CD14-positive monocyte (primary cell): ENCODE measurements around the gene CMTR2. TPM values are rescaled to one million over a fixed set of nuclear protein-coding genes. Genes with fewer than 3 reads are reported as not detected.

Source experiments
- DNase-seq, 3 donors: peaks; one replicate each; pipeline ENCODE4 v3.0.0-alpha.2; 2011 to 2022
- H2AFZ ChIP-seq: 2 replicates; pipeline ENCODE4 v1.6.0; 2012; ENCODE audit warnings: mild to moderate bottlenecking, low read depth, low read length, inconsistent platforms; ENCODE audit not compliant: insufficient read depth, poor library complexity, severe bottlenecking
- H3K27ac ChIP-seq, 2 donors: 1 replicate in 1 of 2; 2 replicates in 1 of 2; pipeline ENCODE4 v1.5.1; 2012 to 2013; ENCODE audit warnings: low read length in 2 of 2, control low read depth in 1 of 2, inconsistent platforms in 1 of 2, low read depth in 1 of 2, mild to moderate bottlenecking in 1 of 2
- H3K27me3 ChIP-seq, 2 donors: one replicate each; pipeline versions ENCODE4 v1.6.0 to v1.6.1; 2011 to 2013; ENCODE audit warnings: low read length in 2 of 2; ENCODE audit not compliant: control insufficient read depth in 2 of 2, insufficient read depth in 2 of 2
- H3K36me3 ChIP-seq, 2 donors: replicated peaks in 1 of 2; 1 replicate in 1 of 2; 2 replicates in 1 of 2; pipeline versions ENCODE4 v1.5.1 to v1.6.1; 2012 to 2013; ENCODE audit warnings: low read length in 2 of 2, control low read depth in 1 of 2, inconsistent platforms in 1 of 2, mild to moderate bottlenecking in 1 of 2; ENCODE audit not compliant: insufficient read depth in 2 of 2, control insufficient read depth in 1 of 2
- H3K4me1 ChIP-seq, 2 donors: 1 replicate in 1 of 2; 2 replicates in 1 of 2; pipeline versions ENCODE4 v1.5.1 to v1.6.1; 2012 to 2013; ENCODE audit warnings: low read length in 2 of 2, control low read depth in 1 of 2, inconsistent platforms in 1 of 2, mild to moderate bottlenecking in 1 of 2, moderate library complexity in 1 of 2; ENCODE audit not compliant: insufficient read depth in 2 of 2, control insufficient read depth in 1 of 2
- H3K4me2 ChIP-seq: replicated peaks from 2 replicates; pipeline ENCODE3; 2012; ENCODE audit warnings: low read length, moderate library complexity, mild to moderate bottlenecking; ENCODE audit not compliant: poor library complexity, severe bottlenecking; ENCODE audit errors: extremely low read depth
- H3K4me3 ChIP-seq, 3 experiments: fragments of 200-600 bp in 1 of 3; sonication (generic) in 1 of 3; replicated peaks in 1 of 3; 1 replicate in 2 of 3; 2 replicates in 1 of 3; pipeline ENCODE4 v1.5.1; 2011 to 2013; ENCODE audit warnings: low read length in 3 of 3, mild to moderate bottlenecking in 3 of 3, control low read depth in 2 of 3, low read depth in 2 of 3, inconsistent platforms in 1 of 3, moderate library complexity in 1 of 3
- H3K79me2 ChIP-seq: 2 replicates; pipeline ENCODE4 v1.6.0; 2012; ENCODE audit warnings: mild to moderate bottlenecking, control low read depth, inconsistent platforms, low read length, moderate library complexity; ENCODE audit not compliant: insufficient read depth
- H3K9ac ChIP-seq: 2 replicates; pipeline ENCODE4 v1.6.0; 2017; ENCODE audit warnings: low read length, mild to moderate bottlenecking; ENCODE audit not compliant: insufficient read depth, poor library complexity, severe bottlenecking
- H3K9me3 ChIP-seq, 2 donors: replicated peaks in 1 of 2; 1 replicate in 1 of 2; 2 replicates in 1 of 2; pipeline versions ENCODE4 v1.5.1 to v1.6.1; 2012 to 2013; ENCODE audit warnings: low read length in 2 of 2, control low read depth in 1 of 2; ENCODE audit not compliant: control insufficient read depth in 1 of 2, insufficient read depth in 1 of 2
- H4K20me1 ChIP-seq: 2 replicates; pipeline ENCODE4 v1.6.0; 2012; ENCODE audit warnings: mild to moderate bottlenecking, low read length, control low read depth, moderate library complexity; ENCODE audit not compliant: insufficient read depth
- H3K27ac Mint-ChIP-seq, 7 donors: one replicate each; pipeline ENCODE4 v1.8.0; 2020; ENCODE audit warnings: mild to moderate bottlenecking in 7 of 7, mixed read lengths in 7 of 7, moderate library complexity in 6 of 7, inconsistent platforms in 2 of 7
- H3K27me3 Mint-ChIP-seq, 3 donors: one replicate each; pipeline ENCODE4 v1.8.0; 2021 to 2022; ENCODE audit warnings: low read depth in 3 of 3, mild to moderate bottlenecking in 3 of 3, mixed read lengths in 3 of 3, moderate library complexity in 3 of 3, inconsistent platforms in 1 of 3
- H3K36me3 Mint-ChIP-seq, 2 donors: one replicate each; pipeline ENCODE4 v1.8.0; 2020; ENCODE audit warnings: mixed read lengths in 2 of 2, inconsistent platforms in 1 of 2, mild to moderate bottlenecking in 1 of 2
- H3K4me1 Mint-ChIP-seq: one replicate; pipeline ENCODE4 v1.8.0; 2020; ENCODE audit warnings: mild to moderate bottlenecking, mixed read lengths
- H3K4me3 Mint-ChIP-seq, 2 donors: one replicate each; pipeline ENCODE4 v1.8.0; 2020; ENCODE audit warnings: mild to moderate bottlenecking in 2 of 2, mixed read lengths in 2 of 2, moderate library complexity in 1 of 2
- H3K9me3 Mint-ChIP-seq, 7 donors: one replicate each; pipeline ENCODE4 v1.8.0; 2020 to 2022; ENCODE audit warnings: mixed read lengths in 7 of 7, mild to moderate bottlenecking in 6 of 7, moderate library complexity in 6 of 7, inconsistent platforms in 2 of 7
- CTCF ChIP-seq: fragments of 200-600 bp; IDR thresholded peaks from one replicate; pipeline ENCODE4 v1.8.0; 2022; ENCODE audit warnings: antibody characterized with exemption, mild to moderate bottlenecking
- WGBS: methylation state at CpG from one replicate; pipeline ENCODE4 v1.1.5; 2013; ENCODE audit warnings: missing lambda C conversion rate; ENCODE audit not compliant: insufficient coverage; 5-methylcytosine and 5-hydroxymethylcytosine counted together
- intact Hi-C, 2 donors: fragments of 100-400 bp; cut with micrococcal nuclease; formaldehyde crosslinking; loops; one replicate each; pipeline versions ENCODE4 v1.15.0 to v1.15.1; 2023
- polyA plus RNA-seq, 3 donors: library from polyadenylated mRNA; depleted of rRNA in 1 of 3; unstranded in 2 of 3; stranded (reverse) in 1 of 3; fragments of 300-500 nt in 2 of 3; fragments of >200 nt in 1 of 3; fragmentation: Illumina TruSeq in 2 of 3; gene quantifications; 1 replicate in 2 of 3; 2 replicates in 1 of 3; pipeline ENCODE4 v1.2.3, GENCODE V29; 2012 to 2021

Gene CMTR2
- polyA plus RNA-seq, 3 donors = 4.3 to 12.7 (median 11.5) TPM

DNA sequence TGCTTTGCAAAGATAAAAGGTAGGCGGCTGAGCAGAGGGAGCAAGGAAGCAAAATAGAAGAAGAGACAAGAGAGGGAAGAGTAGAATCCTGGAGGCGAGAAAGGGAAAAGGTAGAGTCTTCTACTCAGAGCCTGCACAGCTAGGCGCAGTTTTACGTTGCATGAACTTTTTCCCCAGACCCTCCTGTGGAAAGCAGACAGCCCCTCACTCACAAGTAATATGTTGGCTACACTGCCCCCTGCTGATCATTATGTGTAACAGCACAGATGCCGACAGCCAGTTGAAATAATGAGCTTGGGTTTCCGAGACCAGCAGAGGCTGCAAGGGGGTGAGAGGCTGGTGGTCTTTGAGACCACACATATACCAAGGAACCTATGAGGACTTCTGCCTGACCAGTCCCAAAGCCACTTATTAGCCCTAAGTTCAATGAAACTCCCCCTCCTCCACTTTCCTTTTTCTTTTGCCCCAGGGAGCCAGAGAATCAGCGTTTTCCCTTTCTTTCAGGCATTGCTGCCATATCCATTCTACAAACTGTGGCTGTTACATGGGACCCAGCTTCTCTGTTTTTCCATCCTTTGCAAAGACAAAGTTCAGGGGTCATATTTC is 22.5 kb upstream of the CMTR2 start:
- Mint-ChIP-seq H3K4me1 (no peaks in the 10 kb centered on the region), H3K36me3 (no peaks in the 10 kb centered on the region), H3K9me3 (peaks cover 0 to 2% (median 0%) of the 10 kb centered on the region in 7 donors), H3K27ac (no peak overlapping the region), H3K4me3 (peak overlapping the region in 1 of 2 donors; percentile 12), H3K27me3 (peaks cover 9 to 17% (median 13%) of the 10 kb centered on the region in 3 donors)
- no peak overlapping the region for H3K27ac ChIP-seq
- H3K36me3 ChIP-seq = no peaks in the 10 kb centered on the region
- H3K27me3 ChIP-seq = no peaks in the 10 kb centered on the region
- H3K9ac ChIP-seq = no peak overlapping the region
- peak; percentile 91 for TF ChIP-seq CTCF
- H3K4me2 ChIP-seq = no peak overlapping the region
- intact Hi-C loops = loop anchor here in 1 of 2 donors (5.0 kb wide), 1 partner anchor 94 kb away; no protein-coding TSS in a partner anchor
- no peak overlapping the region for H2AFZ ChIP-seq
- no peaks in the 10 kb centered on the region for H3K9me3 ChIP-seq
- WGBS = no CpG with 5 or more reads among the region's 7 CpGs
- H3K4me3 ChIP-seq = no peak overlapping the region
- no peaks in the 10 kb centered on the region for H4K20me1 ChIP-seq
- no peaks in the 10 kb centered on the region for H3K79me2 ChIP-seq
- no peaks in the 10 kb centered on the region for H3K4me1 ChIP-seq
- peak in 2 of 3 donors; percentile 32 to 34 for DNase-seq

- H3K36me3 ChIP-seq = no peaks in the 10 kb centered on the region
- Mint-ChIP-seq H3K36me3 (no peaks in the 10 kb centered on the region), H3K4me1 (no peaks in the 10 kb centered on the region), H3K27me3 (peaks cover 13 to 20% (median 13%) of the 10 kb centered on the region in 3 donors), H3K27ac (peak overlapping the region in 1 of 7 donors; percentile 19), H3K9me3 (peaks cover 0 to 6% (median 2%) of the 10 kb centered on the region in 7 donors), H3K4me3 (no peak overlapping the region)
- DNase-seq = no peak
- no peak overlapping the region for H3K9ac ChIP-seq
- H3K4me2 ChIP-seq = no peak overlapping the region
- intact Hi-C loops = no loop called here
- no peaks in the 10 kb centered on the region for H3K9me3 ChIP-seq
- no peak overlapping the region for H3K27ac ChIP-seq
- no peaks in the 10 kb centered on the region for H3K4me1 ChIP-seq
- H3K4me3 ChIP-seq = no peak overlapping the region
- 97% methylated on average over 3 of the region's 5 CpGs for WGBS
- no peaks in the 10 kb centered on the region for H4K20me1 ChIP-seq
- H3K27me3 ChIP-seq = no peaks in the 10 kb centered on the region
- no peaks in the 10 kb centered on the region for H3K79me2 ChIP-seq
- no peak for TF ChIP-seq CTCF
- H2AFZ ChIP-seq = no peak overlapping the region
These were observed 14.7 kb upstream of the CMTR2 start for GRCh38 chr16:71303938-71304337.
